GM21360 (cell line): ENCODE results near the gene CDCP1.

ENCODE experiments used
- ATAC-seq: cut with Tn5 transposase; IDR thresholded peaks from one replicate; pipeline ENCODE4 v1.9.1; 2021; ENCODE audit warnings: mild to moderate bottlenecking, moderate library complexity; ENCODE audit not compliant: unreplicated experiment

The CDCP1 gene

DNA sequence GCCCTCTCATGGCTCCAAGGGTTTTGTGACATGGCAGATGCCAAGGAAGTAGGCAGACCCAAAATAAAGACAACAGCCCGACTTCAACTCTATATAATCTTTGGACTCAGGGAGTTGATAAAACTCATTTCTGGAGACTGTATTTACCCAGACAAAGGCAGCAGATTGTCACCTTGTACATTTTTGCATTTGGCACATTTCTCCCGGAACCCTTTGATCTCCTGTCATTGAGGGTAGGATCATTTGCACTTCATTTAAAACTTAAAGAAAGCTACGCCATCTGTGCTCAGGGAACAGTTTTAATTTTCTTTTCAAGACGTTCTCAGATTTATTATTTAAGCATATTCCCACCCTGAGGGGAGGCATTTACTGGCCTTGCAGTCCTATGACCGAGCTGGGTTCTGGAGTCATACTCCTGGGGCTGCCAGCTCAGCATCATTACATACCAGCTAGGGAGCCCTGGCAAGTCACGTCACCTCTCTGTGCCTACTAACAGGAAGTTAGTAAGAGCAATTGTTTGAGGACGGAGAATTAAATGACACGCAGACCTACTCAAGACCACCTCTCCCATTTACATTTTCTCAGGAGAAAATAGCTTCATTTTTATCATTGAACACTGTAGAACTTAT is 5.9 kb downstream of the CDCP1 start:
- no peak for ATAC-seq

DNA sequence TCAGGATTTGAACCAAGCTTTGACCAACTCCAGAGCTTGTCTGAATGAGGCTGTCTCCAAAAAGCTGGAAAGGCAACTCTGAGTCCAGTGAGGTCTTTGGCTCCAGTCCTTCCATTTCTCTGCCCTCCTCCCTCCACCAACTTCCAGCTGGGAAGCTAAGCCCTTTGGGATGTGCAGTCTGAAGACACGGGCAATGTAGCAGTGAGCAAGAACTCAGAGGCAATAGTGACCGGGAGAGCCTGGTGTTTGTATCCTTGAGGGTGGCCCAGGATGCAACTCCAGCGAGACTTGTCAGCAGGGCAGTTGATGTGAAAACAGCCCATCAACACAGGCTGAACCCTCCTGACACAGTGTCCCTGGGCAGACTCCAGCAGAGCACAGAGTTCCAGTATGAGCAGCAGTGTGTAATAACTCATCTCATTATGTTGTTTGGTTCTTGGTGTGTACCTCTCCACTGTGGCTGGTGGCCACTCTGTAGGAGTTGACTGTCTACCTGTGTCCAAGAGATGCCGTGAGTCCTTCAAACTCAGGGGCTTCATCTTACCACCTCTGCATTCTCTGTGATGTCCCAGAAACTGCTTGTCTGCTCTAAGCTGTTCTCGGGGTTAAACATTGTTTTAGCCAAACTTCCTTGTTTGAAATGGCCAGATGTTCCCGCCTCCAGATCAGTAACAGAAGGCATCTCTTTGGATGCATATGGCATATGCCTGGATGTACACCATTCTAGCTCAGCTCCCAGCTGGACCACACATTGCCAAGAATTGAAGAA is 6.6 kb downstream of the CDCP1 start:
- no peak for ATAC-seq

DNA sequence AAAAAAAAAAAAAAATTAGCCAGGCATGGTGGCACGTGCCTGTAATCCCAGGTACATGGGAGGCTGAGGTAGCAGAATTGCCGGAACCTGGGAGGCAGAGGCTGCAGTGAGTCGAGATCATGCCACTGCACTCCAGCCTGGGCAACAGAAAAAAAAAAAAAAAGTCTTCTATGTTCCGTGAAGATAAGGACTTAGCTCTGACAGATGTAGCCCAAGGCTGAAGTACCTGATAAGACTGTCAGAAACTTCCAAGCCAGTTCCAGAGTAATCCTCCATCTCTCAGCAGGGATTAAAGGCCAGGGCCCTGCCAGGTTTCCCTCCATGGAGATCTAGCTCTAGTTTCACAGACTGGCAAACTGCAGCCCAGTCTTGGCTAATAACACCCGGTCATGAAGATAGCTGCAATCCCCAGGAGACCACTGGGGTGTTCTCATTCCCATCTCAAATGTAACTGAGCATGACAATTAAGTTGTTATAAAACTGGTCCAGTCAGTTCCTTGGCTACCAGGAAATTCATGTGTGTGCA is 8.5 kb downstream of the CDCP1 start:
- ATAC-seq, result no peak

DNA sequence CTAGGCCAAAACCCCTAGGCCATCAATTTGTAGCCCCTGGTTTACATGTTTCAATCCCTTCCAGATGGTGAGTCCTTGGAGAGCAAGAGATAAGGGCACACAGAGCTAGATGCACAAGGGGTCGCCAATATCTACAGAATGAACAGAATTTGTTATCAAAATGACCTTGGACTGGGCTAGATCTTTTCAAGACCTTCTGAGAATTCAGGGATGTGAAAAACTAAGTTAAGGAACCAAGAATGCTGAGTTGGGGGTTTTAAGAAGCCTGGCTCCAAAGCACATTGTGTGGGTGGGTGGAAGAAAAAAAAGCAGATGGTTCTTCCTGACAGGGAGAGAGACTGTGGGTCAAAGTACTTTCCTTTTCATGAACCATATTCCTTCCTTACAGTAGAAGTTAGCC is 10.2 kb downstream of the CDCP1 start:
- no peak for ATAC-seq

DNA sequence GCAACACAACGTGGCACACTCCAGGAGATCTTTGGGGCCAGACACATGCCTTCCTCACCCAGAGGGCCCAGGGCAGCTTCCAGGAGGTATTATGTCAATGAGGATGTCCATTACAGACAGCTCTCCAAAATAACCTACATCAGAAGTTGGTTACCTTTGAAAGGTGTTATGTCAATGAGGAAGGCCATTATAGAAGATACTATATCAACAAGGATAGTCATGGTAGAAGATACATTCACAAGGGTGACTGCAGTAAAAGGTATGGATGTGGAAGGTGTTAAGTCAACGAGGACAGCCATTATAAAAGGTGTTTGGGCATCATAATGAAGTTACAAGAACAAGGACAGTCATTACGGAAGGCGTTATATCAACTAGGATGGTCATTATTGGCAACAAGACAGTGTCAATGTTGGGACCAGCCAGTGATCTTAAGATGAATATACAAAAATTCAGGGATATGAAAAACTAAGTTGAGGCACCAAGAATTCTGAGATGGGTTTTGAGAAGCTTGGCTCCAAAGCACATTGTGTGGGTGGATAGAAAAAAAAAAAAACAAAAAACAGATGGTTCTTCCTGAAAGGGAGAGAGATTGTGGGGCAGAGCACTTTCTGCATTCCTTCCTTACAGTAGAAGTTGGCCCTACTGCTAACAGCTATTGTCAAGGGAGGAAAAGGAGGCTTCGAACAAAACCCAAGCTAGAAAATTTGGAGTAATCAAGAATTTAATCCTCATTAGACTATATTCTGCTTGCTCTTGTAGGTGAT is 11.2 kb downstream of the CDCP1 start:
- no peak for ATAC-seq

DNA sequence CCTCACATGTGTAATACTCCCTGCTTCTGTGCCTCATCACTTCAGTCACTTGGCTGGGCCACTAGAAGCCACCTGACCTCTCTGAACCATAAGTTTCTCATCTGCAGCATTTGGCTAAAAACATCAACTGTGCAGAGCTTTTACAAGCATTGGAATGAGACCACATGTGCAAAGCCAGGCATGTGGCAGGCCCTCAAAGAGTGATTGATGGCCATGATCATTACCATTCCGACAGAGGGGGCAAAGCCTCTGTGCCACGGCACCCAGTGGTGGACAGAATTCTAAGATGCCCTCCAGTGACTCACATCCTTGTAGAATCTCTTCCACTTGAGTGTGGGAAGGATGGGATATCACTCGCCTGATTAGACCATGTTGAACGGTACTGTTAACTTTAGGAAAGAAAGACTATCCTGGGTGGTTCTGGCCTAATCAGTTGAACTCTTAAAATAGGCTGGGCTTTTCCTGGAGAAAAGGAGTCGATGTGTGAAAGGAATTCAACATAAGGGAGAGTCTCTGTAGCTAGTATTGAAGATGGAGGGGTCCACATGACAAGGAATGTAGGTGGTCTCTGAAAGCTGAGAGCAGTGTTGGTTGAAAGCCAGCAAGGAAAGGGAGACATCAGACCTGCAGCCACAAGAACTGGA is 13.5 kb downstream of the CDCP1 start:
- ATAC-seq, result no peak

DNA sequence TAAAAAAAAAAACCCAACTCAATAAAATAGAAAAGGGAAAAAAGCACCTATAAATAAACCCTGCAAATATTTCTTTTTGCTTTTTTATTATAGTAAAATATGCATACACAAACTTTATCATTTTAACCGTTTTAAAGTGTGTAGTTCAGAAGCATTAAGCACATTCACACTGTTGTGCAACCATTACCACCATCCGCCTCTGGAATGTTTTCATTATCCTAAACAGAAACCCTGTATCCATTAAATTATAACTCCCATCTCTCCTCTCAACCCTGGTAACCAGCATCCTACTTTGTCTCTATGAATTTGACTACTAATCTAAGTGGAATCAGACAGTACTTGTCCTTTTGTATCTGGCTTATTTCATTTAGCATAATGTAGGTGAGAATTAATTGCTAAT is 15.0 kb downstream of the CDCP1 start:
- no peak for ATAC-seq

DNA sequence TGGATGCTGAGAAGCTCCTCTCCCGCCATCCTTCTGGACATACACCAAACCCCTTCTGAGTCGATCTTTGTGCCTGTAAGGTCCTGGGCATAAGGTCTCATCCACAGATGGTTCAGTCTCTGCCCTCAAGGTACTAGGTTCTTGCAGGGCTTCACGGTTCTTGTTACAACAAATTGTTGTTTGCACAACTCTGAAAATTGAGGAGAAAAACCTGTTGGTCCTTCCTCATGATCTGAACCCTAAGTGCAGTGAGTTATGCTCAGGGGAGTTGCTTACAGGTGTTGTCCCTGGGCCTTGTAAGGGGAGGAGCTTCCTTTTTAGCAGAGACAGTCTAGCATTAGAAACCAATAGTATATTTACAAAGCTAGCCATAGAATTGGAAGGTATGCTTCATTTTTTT is 15.7 kb downstream of the CDCP1 start:
- ATAC-seq, result no peak

DNA sequence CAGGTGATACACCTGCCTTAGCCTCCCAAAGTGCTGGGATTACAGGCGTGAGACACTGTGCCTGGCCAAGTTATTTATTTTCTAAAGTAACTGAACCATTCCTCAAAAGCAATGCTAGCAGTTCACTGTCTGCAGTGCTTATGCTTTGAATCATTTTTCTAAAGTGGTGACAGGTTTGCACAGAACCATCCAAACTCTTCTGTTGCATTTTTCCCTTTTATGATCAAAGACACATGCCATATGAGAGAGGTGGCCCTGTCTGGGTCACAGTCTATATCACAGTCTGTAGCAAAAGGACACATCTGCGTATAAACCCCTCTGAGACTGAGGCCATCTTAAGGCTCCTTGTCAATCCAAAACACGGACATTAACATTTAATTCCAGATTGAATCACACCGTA is 17.2 kb downstream of the CDCP1 start:
- ATAC-seq, result no peak

DNA sequence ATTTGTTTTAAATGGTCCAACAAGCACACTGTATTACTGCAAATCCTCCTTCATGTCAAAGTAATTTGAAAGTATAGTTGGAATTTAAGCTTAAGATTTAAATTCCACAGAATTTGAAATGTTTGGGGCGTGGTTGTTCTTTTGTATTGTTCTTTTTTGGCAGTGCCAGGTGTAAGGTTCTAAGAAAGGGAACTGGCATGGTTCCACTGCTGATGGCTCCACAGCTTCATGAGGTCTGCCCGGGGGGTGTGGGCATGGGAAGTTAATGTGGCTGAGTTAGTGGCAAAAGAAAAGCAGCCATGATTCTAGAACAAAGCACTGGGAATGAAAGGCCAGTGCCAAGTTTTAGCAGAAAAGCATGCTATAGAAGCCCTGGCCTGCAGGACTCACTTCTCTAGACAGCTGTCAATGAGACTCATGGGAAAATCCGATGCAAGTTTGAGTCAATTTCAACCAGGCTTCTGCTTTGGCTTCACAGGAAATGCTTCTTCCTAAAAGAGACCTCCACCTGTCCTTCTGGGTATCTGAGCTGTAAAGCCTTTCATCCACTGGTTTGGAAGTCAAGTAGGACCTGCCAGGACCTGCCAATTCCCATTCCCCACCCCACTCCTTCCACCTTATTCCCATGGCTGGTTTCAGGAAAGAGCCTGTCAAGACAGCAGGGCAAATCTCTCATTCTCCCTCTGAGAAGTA is 18.9 kb downstream of the CDCP1 start:
- no peak for ATAC-seq

DNA sequence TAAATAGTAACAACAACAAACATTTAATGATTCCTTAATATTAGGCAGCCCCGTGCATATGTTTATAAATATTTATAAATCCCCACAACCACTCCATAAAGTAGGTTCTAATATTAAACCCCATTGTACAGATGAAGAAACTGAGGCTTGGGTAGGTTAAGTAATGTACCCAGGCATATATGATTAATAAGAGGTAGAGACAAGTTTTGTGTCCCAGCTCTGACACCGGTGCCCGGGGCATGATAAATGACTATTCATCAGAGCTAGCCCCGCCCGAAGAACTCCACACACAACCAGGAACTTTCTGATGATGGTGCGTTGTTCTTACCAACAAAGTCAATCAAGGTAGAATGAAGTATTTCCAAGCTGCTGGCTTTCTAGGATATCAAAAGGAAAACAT is 19.4 kb downstream of the CDCP1 start:
- no peak for ATAC-seq

DNA sequence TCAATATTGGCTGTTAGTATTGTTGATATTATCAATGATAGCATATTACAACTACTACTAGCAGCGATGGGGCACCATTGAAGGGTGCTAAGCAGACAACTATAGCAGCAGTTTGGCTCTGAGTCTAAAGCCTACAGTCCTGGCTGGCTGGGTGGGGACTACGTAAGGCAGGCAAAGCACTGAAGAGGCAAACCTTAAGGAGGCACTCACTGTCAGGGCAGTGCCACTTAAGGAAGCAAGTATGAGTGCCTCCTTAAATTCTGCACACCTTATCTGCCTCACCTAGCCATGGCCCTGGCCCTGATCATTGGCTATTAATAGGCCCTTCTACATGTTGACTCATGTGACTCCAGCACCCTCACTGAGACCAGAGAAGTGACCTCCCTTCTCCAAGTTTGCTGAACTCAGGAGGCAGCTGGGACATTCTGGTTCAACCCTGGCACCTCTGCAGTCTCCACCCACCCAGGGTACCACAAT is 20.6 kb downstream of the CDCP1 start:
- no peak for ATAC-seq

DNA sequence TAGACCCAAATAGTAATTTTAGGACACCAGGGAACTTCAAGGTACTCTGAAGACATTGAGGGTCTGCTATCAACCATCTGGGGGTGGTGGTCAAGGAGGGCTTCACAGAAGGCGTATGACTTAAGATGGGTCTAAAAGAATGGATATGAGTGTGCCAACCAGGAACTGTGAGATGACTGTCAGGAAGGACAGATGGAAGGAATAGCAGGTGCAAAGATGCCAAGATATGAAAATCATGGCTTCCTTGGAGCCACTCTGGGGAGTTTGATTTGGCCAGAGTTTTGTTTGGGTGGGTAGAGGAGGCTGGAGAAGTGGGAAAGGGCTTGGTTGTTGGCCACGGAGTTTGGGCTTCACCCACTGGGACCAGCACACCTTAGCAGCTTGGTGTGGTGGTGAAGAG is 21.2 kb downstream of the CDCP1 start:
- no peak for ATAC-seq

DNA sequence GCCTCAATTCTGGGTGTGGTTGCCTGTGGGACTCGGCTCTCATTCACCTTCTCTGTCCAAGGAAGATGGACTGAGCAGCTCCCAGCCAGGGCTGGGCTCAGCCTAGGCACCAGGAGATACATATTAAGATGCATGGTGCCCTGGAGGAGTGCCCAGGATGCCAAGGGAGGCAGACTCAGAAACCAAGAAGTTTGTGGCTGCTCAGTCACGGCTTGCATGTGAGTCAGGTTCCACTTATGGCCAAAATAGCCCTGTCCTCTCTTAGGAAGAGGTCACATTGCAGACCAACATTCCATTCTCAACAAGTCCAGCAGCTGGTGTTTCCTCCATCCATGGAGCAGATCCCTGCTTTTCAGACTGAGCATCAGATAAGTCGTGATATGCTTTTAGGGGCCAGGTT is 21.8 kb downstream of the CDCP1 start:
- ATAC-seq, result no peak

DNA sequence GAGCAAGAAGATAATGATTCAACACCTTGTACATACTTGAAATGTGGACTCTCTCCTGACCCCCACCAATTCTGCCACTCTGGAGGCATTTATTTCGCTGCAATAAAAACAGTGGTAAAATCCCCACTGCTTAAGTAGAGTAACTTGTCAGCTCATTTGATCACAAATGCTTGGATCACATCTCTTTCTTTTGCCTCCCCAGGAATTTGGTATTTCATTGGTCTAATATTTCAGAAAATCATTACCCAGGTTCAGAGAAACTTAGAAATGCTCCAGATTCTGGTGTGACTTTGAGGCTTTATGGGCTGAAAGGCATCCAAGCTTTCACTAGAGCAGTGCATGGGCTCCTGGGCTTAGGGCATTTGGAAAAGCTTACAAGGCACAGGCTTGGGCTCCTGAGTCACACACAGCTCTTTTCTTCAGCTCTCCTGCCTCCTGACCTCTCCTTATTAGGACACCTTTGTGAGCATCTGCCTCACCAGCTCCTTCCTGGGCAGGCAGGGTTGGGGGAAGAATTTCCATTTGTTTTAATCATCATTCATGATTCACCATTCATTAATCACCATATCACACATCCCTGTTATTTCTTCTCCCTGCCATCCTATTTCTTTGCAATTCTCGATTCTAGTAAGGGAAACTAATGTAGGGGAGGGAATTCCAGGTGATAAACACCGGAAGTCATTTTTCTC is 22.5 kb downstream of the CDCP1 start:
- no peak for ATAC-seq

DNA sequence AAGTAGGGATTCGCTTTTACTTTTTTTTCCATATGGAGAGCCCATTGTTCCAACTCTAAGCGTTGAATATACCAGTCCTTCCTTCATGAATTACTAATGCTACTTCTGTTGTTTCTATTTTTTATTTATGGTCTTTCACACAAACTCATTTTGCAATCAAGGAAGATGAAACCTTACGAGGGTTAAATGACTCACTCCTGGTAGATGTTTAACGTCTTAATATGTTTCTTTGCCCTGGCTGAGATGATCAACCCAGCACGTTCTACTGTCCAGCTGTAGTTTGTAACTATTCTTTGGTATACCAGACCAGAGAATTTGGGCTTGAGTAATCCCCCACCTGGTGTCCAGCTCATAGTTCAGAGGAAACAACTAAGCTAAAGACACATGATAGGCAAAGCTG is 23.1 kb downstream of the CDCP1 start:
- ATAC-seq, result no peak

DNA sequence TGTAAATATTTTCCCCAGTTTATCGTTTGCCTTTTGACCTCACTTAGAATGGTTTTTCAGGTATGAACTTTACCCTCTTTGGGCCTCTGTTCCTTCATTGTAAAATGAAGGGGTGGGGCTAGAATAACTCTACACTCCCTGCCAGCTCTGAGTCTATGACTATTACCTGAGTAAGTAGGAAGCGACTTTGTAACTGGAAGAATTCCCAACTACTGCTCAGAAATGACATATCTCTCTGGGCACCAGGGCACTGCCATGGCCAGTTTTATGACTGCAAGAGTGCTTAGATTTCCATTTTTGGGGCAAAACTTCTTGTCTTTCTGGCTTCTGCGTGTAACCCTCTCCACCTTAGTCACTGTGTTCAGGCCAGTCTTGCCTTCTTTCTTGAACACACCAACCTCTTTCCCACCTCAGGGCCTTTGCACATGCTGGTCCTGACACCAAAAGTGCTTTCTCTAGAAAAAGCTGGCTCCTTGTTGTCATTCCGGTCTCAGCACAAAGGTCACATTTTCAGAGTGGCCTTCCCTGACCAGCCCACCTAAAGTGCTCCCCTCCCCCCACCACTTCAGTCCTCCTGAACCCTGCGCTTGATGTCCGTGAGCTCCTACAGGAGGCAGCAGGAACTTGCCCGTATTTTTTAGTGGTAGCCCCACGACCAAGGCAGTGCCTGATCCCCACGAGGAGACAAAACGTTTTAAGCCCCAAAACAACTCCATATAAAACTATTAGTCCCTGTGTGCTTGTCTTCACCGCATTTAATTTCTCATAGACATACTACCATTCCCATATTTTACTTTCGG is 25.6 kb downstream of the CDCP1 start:
- ATAC-seq, result no peak

DNA sequence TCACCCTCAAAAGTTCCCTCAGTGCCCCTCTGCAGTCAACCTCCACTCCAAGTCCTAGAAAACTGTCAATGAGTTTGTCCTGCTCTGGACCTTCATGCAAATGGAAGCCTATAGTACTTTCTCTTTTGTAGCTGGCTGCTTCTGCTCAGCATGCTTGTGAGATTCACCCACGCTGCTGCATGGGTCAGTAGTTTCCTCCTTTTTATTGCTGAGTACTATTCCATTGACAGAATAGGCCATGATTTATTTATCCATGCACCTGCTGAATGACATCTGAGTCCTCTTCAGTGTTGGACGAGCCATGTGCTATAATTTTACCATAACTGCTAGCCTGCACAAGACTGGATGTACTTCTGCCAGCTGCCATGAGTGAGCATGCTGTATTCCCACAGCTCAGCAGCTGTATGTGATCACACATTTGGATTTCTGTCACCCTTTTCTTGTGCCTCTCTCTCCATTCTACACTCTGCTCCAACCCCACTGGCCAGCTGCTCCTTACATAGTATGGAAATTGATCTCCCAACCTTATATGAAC is 26.3 kb downstream of the CDCP1 start:
- no peak for ATAC-seq

DNA sequence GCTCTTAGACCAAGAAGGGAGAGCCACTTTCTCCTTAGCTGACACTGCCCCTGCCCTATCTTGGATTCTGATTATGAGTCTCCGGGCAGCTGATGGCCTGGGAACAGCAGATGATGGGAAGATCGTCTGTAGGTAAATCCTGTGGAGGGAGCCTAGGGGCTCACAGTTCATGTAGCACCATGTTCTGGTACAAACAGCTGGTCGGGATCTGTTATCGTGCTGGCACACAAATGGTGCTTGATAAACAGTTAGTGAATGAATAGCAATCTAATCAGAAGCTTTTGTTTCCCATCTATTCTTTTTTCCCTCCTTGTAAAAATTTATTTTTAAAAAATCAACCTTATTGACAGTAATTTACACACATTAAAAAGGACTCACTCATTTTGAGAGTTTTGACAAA is 26.8 kb downstream of the CDCP1 start:
- no peak for ATAC-seq
